Heart right ventricle (tissue), 16 donors: ENCODE data around the gene IFNL2. TPM values are rescaled to one million over a fixed set of nuclear protein-coding genes. Genes with fewer than 3 reads are reported as not detected.

Experiments
- ATAC-seq, 8 donors: fragments of 200-7000 bp; cut with Tn5 transposase; one replicate each; pipeline ENCODE4 v1.9.1; 2020; ENCODE audit warnings: mild to moderate bottlenecking in 8 of 8, moderate library complexity in 8 of 8, moderate number of reproducible peaks in 1 of 8
- DNase-seq, 2 donors: peaks; one replicate each; pipeline ENCODE4 v3.0.0-alpha.2; 2020
- H3K27ac ChIP-seq, 10 donors: fragments of 200-600 bp; sonication (generic) in 2 of 10; one replicate each; pipeline versions ENCODE4 v1.5.0 to v1.8.0; 2020 to 2022; ENCODE audit warnings: mild to moderate bottlenecking in 3 of 10
- H3K27me3 ChIP-seq, 7 donors: fragments of 200-600 bp; one replicate each; pipeline ENCODE4 v1.8.0; 2021 to 2022; ENCODE audit warnings: mild to moderate bottlenecking in 2 of 7
- H3K36me3 ChIP-seq, 9 donors: fragments of 200-600 bp; sonication (generic) in 1 of 9; one replicate each; pipeline versions ENCODE4 v1.5.0 to v1.8.0; 2020 to 2022; ENCODE audit warnings: mild to moderate bottlenecking in 2 of 9
- H3K4me1 ChIP-seq, 9 donors: fragments of 200-600 bp; sonication (generic) in 1 of 9; one replicate each; pipeline versions ENCODE4 v1.5.0 to v1.8.0; 2020 to 2022; ENCODE audit warnings: mild to moderate bottlenecking in 4 of 9
- H3K4me3 ChIP-seq, 10 donors: fragments of 200-600 bp; sonication (generic) in 2 of 10; one replicate each; pipeline versions ENCODE4 v1.5.0 to v1.8.0; 2020 to 2022; ENCODE audit warnings: mild to moderate bottlenecking in 7 of 10, moderate library complexity in 2 of 10
- H3K9me3 ChIP-seq, 11 donors: fragments of 200-600 bp in 10 of 11; sonication (generic) in 2 of 11; one replicate each; pipeline versions ENCODE4 v1.5.0 to v1.8.0; 2013 to 2022; ENCODE audit warnings: mild to moderate bottlenecking in 2 of 11, control low read depth in 1 of 11, moderate library complexity in 1 of 11
- CTCF ChIP-seq, 9 donors: fragments of 200-600 bp; sonication (generic) in 2 of 9; IDR thresholded peaks; one replicate each; pipeline versions ENCODE4 v1.5.0 to v1.8.0; 2021 to 2022; ENCODE audit warnings: antibody characterized with exemption in 9 of 9, mild to moderate bottlenecking in 5 of 9, moderate library complexity in 1 of 9
- WGBS, 2 donors: extraction: QIAGEN DNeasy Blood & Tissue Kit; methylation state at CpG; one replicate each; pipeline ENCODE4 v1.1.7; 2013; ENCODE audit warnings: inconsistent platforms in 1 of 2; 5-methylcytosine and 5-hydroxymethylcytosine counted together
- intact Hi-C, 10 donors: fragments of 100-400 bp; cut with DNase I; formaldehyde crosslinking; loops; one replicate each; pipeline versions ENCODE4 v1.11.1 to v1.14.2; 2022
- polyA plus RNA-seq, 2 donors: library from polyadenylated mRNA; stranded (reverse); fragments of 200-250 nt; gene quantifications; one replicate each; pipeline ENCODE4 v1.2.3, GENCODE V29; 2013
- total RNA-seq, 10 donors: library from RNA; stranded (reverse); fragmentation: NEBNext Ultra II Directional in 3 of 10; extraction: Animal tissue kit (Norgen Biotek cat#: 25700) in 3 of 10; gene quantifications; one replicate each; pipeline versions ENCODE4 v1.2.1 to v1.2.4, GENCODE V29; 2021 to 2023
- donor health status: Arrhythmogenic right ventricular cardiomyopathy.
- donor health status: ischemic (EF 13 %, LVEDD 7.1; RV severe dilation, severe dysfunction).
- donor health status: healthy with polysubstance abuse.
- donor health status: DM: no; HTN: yes; CAD: no.
- donor health status: DM: no; HTN: no; CAD: no.
- donor health status: ischemic (EF 25% LVEDD 6.9; RV normal size, moderate dysfunction).
- donor health status: ischemic (EF 25% LVEDD 5.7; RV mildly dilated, moderate dysfunction).
- donor health status: healthy.
- donor health status: DM: yes; HTN: yes; CAD: no.
- donor health status: Ischemic cardiomyopathy.
- donor health status: ischemic (EF 35%, LVEDD 5.7; RV mildly dilated, moderate dysfunction).
- donor health status: nonischemic (EF 11% LVEDD 7.7; RV severe dilation, severe dysfunction).
- donor health status: DM: yes; HTN: yes; CAD: no.
- donor health status: PGD.
- donor health status: ischemic (EF 29% LVEDD 5.4; RV normal size, mild dysfunction).
- donor health status: nonischemic (EF 23%, LVEDD 6.1; RV moderate dilation, normal function).

Gene IFNL2
- total and polyA plus RNA-seq, 12 donors = not detected

- H3K9me3 ChIP-seq = no peaks in the 10 kb centered on the region
- ATAC-seq (no peak), DNase-seq (no peak)
- intact Hi-C loops = loop anchor here in 1 of 10 donors (10.0 kb wide), 1 partner anchor 1330 kb away; no protein-coding TSS in a partner anchor
- H3K27me3 ChIP-seq = peaks cover 13 to 88% (median 65%) of the 10 kb centered on the region in 7 donors
- 35 to 40% methylated on average over 6 of the region's 6 CpGs for WGBS, 2 donors
- H3K27ac ChIP-seq = no peak overlapping the region
- no peak overlapping the region for H3K4me3 ChIP-seq
- H3K36me3 ChIP-seq = peaks cover 0 to 9% (median 0%) of the 10 kb centered on the region in 9 donors
- TF ChIP-seq CTCF (IDR thresholded peaks at IDR 0.05) = no peak
- H3K4me1 ChIP-seq = peaks cover 0 to 15% (median 7%) of the 10 kb centered on the region in 9 donors
Measured at GRCh38 chr19:39304701-39305571, 36.7 kb downstream of the IFNL2 start.

- no peak for TF ChIP-seq CTCF (IDR thresholded peaks at IDR 0.05)
- ATAC-seq = no peak
- intact Hi-C loops = loop anchor here in 1 of 10 donors (10.0 kb wide), 1 partner anchor 1331 kb away; no protein-coding TSS in a partner anchor
- no peak for DNase-seq
- no peaks in the 10 kb centered on the region for H3K9me3 ChIP-seq
- H3K36me3 ChIP-seq = peaks cover 0 to 9% (median 0%) of the 10 kb centered on the region in 9 donors
- H3K27ac ChIP-seq = no peak overlapping the region
- H3K4me1 ChIP-seq = peaks cover 0 to 15% (median 7%) of the 10 kb centered on the region in 9 donors
- H3K4me3 ChIP-seq = no peak overlapping the region
- peaks cover 13 to 83% (median 65%) of the 10 kb centered on the region in 7 donors for H3K27me3 ChIP-seq
Measured at GRCh38 chr19:39306075-39306474, 37.9 kb downstream of the IFNL2 start.

DNA sequence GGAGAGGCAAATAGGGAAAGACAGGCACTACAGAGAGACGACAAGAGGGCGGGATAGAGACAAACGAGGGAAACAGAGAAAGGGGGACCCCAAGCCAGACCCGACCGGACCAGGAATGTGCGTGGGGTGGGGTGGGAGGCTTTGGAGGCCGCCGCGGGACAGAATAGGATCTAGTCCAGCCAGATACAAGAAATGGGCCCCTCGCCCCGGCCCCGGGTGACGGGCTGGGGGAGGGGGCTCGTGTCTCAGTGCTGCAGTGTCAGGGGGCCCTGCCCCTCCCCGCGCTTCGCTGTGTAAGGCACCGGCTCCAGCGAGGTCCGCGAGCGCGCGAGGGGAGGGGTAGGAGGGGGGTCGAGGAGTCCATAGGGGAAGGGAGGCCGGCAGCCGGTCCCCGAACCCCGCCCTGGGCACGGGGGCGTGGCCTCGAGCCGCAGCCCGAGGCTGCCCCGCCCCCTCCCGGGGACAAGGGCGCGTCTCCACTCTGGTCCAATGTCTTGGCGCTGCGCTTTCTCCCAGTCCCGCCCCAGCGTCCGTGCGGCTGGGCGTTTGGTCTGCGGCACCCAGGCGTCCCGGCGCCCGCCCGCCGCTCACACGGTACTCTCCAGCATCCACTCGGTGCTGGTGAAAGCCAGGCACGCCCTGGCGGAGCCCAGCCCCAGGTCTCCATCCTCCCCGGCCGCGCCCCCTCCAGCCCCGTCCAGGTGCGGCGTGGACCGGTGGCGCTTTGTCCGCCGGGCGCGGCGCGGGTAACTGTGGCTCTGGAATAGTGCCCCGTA is 39.0 kb downstream of the IFNL2 start:
- Histone ChIP-seq H3K36me3 (peaks cover 0 to 9% (median 0%) of the 10 kb centered on the region in 9 donors), H3K9me3 (no peaks in the 10 kb centered on the region), H3K27me3 (peaks cover 13 to 77% (median 64%) of the 10 kb centered on the region in 7 donors), H3K4me1 (peaks cover 0 to 15% (median 7%) of the 10 kb centered on the region in 9 donors), H3K27ac (no peak overlapping the region), H3K4me3 (peak overlapping the region in 8 of 10 donors; percentile 4 to 42 (median 22))
- no peak for TF ChIP-seq CTCF (IDR thresholded peaks at IDR 0.05)
- peak in 1 of 2 donors; percentile 25 for DNase-seq
- intact Hi-C loops = loop anchor here in 1 of 10 donors (10.0 kb wide), 1 partner anchor 1332 kb away; no protein-coding TSS in a partner anchor
- peak in 6 of 8 donors; percentile 28 to 69 (median 46) for ATAC-seq
- 2 to 17% methylated on average over 46 to 71 of the region's 71 CpGs for WGBS, 2 donors
